DMS114 treated with DMSO at 0.1 percent for 48 hours (cell line): Measurements from ENCODE around the gene ZC3H12D.

ENCODE experiments used
- DNase-seq: peaks from one replicate; lab custom pipeline; 2025; ENCODE audit not compliant: unreplicated experiment; lab: John Stamatoyannopoulos, UW

Gene ZC3H12D

DNA sequence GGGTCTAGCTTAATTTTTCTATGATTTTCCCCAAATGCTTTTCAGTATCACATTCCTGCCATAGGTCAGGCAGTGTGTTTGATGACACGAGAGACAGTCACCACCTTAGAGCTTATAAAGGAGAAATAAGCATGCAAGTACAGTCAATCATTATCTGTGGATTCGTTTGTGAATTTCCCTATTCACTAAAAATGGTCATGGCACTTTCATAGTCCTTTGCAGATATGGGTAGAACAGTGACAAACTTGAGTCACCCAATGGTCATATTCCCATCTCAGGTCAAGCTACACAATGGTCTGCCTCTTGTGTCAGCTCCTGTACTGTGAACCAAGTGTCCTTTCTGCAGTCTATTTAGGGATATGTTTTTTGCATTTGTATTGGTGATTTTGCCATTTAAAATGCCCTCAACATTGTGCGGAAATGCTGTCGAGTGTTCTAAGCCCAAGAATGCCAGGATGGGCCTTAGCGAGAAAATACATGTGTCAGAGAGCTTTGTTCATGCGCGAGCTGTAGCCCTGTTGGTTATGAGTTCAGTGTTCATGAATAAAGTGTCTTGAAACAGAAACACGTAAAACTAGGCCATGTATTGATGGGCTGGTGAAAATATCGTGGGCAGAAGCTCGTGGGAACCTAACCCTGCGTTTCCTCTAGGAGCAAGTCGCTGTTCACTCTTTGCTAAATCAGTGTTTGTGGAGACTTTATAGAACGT is 65.0 kb downstream of the ZC3H12D start:
- no peak for DNase-seq

DNA sequence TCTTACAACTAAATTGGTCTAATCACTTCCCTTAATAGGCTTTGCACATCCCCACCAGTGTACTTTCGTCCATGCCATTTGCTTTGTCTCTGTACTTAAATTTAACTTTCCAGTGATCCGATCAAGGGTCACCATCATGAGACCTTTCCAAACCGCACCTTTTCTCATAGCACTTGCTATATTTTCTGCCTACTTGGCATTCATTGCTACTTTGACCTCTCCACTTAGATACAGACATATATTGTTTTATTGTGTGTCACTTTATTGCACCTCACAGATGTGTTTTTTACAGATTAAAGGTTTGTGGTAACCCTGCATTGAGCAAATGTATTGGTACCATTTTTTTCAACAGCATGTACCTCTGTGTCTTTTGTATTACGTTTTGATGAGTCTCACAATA is 70.0 kb downstream of the ZC3H12D start:
- no peak for DNase-seq

DNA sequence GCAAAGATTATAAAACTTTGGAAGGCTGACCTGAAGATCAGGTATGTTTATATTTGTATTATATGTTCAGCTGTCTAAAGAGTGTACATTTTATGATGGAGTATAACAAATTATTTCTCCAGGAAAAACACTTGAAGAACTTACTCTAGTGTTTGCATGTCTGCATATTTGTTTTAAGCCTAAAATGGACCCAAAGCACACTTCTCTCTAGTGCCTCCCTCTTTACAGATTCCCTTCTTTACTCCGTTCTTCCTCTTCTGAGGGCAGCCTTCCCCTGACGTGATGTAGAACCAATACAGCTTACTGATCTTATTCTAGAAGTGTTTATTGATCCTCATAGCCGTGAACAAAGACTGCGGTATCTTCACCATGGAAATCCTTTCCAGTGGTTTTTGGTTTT is 70.8 kb downstream of the ZC3H12D start:
- no peak for DNase-seq

DNA sequence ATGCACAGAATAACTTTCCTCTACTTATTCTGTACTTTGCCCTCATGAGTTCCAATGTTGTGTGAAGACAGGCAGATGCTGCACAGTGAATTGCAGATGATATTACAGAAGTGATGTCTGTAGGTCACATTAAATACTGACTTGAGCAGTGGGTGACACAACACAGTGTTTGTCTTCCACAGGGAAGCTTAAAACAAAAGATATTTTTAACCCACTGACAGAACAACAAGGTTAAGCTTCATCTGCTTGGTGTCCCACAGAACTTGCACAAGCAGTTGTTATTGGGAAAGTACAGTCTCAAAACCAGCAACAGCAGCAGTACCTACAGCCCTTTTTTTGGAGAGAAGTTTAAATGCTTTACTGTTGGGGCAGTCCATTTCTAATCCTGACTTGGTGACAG is 74.3 kb downstream of the ZC3H12D start:
- no peak for DNase-seq

DNA sequence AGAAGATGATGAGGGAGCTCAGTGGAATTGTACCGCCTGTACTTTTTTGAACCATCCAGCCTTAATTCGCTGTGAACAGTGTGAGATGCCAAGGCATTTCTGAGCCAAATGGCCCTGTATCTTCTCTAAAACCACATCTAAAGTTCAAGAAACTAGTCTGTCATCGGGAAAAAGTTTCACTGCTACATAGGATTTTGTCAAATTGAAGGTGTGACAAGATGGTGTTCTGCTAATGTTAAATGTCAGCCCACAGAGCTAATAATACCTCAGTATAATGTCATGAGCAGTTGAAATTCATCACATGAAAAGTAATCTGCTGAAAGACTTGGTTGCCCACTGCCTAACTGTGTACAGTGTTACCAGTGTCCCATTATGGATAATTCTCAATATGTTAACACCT is 75.2 kb downstream of the ZC3H12D start:
- no peak for DNase-seq

DNA sequence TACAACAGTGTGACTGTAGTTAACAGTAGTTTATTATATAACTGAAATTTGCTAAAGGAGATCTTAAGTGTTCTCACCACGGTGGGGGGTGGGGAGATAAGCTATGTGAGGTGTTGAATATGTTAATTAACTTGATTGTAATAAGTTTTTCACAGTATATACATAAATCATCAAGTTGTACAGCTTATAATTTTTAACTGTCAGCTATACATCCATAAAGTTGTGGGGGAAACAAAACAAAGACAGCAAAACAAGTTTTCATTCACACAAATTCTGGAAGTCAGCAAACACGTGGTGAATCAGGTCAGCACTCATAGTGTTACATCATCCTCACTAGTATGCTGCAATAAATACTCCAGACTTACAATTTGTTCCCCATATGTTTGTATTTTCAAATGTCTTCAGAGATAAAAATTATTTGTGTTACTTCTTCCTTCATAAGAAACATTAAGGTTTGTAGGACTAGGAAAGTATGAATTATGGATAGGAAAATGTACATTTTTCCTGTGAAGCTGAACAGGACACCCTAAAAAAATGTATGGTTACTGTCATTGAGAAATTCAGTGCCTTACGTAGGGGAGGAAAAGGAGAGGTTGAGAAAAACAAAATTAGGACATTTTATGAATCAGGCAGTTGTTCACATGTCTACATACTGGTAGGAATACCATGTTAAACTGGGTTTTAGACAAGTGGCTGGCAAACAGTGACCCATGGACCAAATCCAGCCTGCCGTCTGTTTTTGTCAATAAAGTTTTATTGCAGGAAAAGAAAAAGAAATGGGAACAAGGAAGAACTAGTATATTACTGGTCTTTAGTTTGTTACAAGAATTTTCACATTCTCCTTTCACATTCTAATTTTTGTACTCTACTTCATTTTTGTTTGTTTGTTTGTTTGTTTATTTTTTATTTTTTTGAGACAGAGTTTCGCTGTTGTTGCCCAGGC is 78.7 kb downstream of the ZC3H12D start:
- no peak for DNase-seq

DNA sequence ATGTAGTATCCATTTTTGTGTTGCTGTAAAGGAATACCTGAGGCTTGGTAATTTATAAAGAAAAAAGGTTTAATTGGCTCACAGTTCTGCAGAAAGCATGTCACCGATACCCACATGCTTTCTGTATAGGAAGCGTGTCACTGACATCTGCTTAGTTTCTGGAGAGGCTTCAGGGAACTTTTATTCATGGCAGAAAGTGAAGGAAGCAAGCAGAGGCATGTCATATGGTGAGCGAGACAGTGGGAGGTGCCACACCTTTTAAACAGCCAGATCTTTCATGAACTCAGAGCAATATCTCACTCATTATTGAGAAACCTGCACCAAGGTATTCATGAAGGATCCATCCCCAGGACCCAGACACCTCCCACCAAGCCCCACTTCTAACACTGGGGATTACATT is 81.3 kb downstream of the ZC3H12D start:
- DNase-seq = no peak

DNA sequence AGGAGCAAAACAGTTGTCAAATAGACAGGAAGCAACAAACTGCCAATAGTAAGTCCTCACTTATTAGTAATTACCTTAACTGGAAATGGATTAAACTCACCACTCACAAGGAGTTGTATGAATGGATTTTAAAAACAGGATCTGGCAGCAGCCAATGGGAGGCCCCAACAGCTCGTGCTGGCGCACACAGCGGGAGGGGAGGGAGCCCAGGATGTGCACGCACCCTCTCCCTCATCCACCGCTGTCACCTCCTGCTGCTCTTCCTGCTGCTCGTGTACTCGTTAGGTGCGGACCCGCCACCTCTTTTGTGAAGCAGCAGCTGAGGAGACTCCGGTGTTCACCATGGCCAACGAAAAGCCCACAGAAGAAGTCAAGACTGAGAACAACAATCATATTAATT is 84.8 kb downstream of the ZC3H12D start, which contains the start of gene SUMO4:
TSS of gene SUMO4 (plus strand) at position 213 of the 400 bp plus-strand sequence. CDS start at position 343, 130 bp downstream.
- no peak for DNase-seq

DNA sequence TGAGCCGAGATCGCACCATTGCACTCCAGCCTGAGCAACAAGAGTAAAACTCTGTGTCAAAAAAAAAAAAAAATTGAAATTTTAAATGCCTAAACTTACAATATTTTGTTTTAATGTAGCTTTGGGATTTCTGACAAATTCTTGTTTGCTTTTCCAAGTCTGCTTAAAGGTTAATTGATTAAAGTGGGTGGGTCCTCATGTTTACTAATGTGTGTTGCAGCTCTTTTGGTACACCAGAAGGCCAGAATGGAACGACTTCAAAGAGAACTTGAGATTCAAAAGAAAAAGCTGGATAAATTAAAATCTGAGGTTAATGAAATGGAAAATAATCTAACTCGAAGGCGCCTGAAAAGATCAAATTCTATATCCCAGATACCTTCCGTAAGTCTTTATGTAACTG is 87.4 kb downstream of the ZC3H12D start:
- no peak for DNase-seq
